C4-2B (cell line): ENCODE results near the gene BARHL1.

Experiments used
- ZFX ChIP-seq: fragments of 450-650 bp; IDR thresholded peaks from 2 replicates; pipeline ENCODE4 v1.6.1; 2017
- TF ChIP-seq, protein P1 (sequence below): fragments of 450-650 bp; conservative IDR thresholded peaks from 2 replicates; pipeline ENCODE4 v1.5.1; 2017; ENCODE audit warnings: mild to moderate bottlenecking

DNA sequence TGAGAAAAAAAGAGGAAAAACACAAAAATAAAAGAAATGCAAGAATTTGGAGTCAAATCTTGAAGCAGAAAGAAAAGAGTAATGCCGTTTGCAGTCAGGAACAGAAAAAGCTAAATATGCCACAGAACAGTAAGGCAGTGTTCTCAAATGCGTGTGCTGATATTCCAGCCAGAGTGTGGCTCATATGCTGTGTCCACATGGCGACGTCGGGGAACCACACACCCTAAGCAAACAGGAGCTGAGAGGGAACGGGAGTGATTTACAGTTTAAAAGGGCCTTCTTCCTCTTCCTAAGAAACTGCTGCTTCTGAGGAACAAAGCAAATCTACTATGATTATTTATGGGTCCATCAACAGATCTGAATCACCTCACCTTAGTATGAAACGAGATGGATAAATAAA lies 44.7 kb downstream of the BARHL1 start:
- TF ChIP-seq, protein P1, sequence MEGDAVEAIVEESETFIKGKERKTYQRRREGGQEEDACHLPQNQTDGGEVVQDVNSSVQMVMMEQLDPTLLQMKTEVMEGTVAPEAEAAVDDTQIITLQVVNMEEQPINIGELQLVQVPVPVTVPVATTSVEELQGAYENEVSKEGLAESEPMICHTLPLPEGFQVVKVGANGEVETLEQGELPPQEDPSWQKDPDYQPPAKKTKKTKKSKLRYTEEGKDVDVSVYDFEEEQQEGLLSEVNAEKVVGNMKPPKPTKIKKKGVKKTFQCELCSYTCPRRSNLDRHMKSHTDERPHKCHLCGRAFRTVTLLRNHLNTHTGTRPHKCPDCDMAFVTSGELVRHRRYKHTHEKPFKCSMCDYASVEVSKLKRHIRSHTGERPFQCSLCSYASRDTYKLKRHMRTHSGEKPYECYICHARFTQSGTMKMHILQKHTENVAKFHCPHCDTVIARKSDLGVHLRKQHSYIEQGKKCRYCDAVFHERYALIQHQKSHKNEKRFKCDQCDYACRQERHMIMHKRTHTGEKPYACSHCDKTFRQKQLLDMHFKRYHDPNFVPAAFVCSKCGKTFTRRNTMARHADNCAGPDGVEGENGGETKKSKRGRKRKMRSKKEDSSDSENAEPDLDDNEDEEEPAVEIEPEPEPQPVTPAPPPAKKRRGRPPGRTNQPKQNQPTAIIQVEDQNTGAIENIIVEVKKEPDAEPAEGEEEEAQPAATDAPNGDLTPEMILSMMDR: no peak
- TF ChIP-seq ZFX: no peak
